Testis (tissue), 2 donors: ENCODE data around the gene CYBA.

Experiments used
- CTCF ChIP-seq, 3 experiments: fragments of 450-650 bp in 2 of 3; fragments of 200-600 bp in 1 of 3; sonication (generic) in 1 of 3; IDR thresholded peaks; one replicate each; pipeline ENCODE4 v1.5.1; 2016 to 2019; ENCODE audit warnings: antibody characterized with exemption in 3 of 3, mild to moderate bottlenecking in 2 of 3, moderate library complexity in 1 of 3
- POLR2A ChIP-seq: fragments of 450-650 bp; IDR thresholded peaks from one replicate; pipeline ENCODE4 v1.6.1; 2017; ENCODE audit warnings: antibody characterized with exemption, mild to moderate bottlenecking, moderate library complexity

GRCh38 chr16:88696441-88696840, 45.6 kb upstream of the CYBA start:
- TF ChIP-seq CTCF (IDR thresholded peaks at IDR 0.05) (no peak), POLR2A (no peak)
